ENCODE measurements around the gene PCNP. TPM values are rescaled to one million over a fixed set of nuclear protein-coding genes. Genes with fewer than 3 reads are reported as not detected.
A peak's percentile ranks its signal among the peaks of the same experiment; 100 is the strongest.
"Not testable (repeated sequence)": the region's sequence is repeated elsewhere in the genome, so short reads cannot be mapped to it uniquely, and the experiment has no call there.

The PCNP gene
- total RNA-seq (2014; rRNA removed; shearing (Covaris generic)): 54.0 and 72.4 TPM in 2 replicates

GRCh38 chr3:101573449-101574387 lies at the start of gene PCNP:
Gene PCNP (plus strand): TSS chr3:101574180. CDS start chr3:101574216, 36 bp downstream.
- peak; percentile 98 for DNase-seq (ENCODE audit: low spot score)

- DNase-seq (ENCODE audit: low spot score): no peak
Measured at GRCh38 chr3:101527441-101527840, 46.5 kb upstream of the PCNP start.

- no peak for DNase-seq (ENCODE audit: low spot score)
Measured at GRCh38 chr3:101527906-101528305, 46.1 kb upstream of the PCNP start.

DNA sequence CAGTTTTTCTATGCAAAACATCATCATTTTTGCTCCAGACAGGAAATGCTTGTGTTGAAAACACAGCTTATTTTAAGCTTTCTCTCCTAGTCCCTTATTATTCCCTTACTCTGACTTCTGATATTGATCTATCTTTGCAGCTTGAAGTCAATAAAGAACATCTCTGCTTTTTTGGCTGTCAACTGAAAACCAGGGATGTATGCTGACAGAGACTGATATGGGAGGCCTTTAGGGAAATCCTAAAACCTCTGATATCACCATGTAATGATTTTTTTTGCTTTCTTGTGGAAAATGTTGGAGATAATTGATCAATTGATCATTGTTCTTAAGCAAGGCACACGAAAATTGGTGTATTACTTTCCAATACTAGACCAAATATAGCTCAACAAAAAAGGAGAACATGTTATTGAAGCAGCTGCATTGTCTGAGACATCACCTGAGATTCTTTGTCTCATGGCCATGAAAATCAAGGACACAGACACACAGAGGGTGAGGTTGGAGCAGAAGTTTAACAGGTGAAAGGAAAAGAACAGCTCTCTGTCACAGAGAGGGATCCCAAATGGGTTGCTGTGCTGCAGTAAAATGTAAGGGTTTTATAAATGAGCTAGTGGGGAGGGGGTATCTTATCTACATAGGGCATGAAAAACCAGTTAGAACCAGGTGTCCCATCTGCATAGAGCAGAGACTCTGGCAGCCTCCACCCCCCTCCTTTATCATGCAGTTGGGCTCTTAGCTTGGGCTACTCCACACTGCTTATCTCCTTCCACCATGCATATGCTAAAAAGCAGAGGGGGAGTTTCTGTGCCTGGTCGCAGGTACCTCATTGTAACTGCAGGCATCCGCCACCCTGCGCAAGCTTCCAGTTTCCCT lies 43.9 kb upstream of the PCNP start:
- no peak for DNase-seq (ENCODE audit: low spot score)

- DNase-seq (ENCODE audit: low spot score): no peak
Measured at GRCh38 chr3:101530686-101531047, 43.3 kb upstream of the PCNP start.

DNA sequence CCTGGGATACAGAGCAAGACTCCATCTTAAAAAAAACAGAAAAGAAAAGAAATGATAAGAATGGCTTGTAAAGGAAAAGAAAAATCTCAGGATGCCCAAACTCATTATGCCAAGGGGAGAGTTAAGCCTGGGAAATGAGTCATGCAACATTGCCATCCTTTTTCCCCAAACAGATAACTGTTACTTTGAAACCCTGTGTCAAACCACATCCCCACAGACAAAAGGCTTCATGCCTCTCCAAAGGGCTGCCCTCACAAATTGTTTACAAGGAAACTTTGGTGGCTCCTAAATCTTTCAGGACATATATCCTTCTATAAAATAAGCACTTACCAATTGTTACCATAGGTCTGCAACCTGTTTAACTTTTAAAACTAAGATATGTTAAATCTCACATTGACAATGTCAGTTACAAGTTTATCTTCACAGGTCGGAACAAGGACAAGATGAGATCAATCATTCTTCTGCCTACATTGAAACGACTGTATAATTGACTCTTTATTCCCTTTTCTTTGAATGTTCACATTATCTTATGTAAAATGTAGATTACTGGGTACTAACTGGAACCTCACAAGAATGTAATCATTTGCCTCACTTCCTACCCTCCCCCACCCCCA lies 42.4 kb upstream of the PCNP start:
- no peak for DNase-seq (ENCODE audit: low spot score)

- DNase-seq (ENCODE audit: low spot score): no peak
Measured at GRCh38 chr3:101532783-101533602, 41.0 kb upstream of the PCNP start.

- DNase-seq (ENCODE audit: low spot score): no peak
Measured at GRCh38 chr3:101533603-101533968, 40.4 kb upstream of the PCNP start.

DNA sequence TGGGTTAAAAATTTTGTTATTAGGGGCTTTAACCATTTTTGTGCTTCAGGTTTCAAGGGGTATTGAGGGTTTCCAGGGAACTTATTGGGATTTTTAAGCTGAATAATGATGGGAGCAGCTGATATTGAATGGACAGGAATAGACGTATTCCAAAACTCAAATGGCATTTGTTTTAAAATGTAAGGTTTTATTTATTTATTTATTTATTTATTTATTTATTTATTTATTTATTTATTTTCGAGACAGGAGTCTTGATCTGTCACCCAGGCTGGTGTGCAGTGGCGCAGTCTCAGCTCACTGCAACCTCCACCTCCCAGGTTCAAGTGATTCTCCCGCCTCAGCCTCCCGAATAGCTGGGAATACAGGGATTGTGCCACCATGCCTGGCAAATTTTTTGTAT lies 38.8 kb upstream of the PCNP start:
- DNase-seq (ENCODE audit: low spot score): no peak

- no peak for DNase-seq (ENCODE audit: low spot score)
Measured at GRCh38 chr3:101536266-101536665, 37.7 kb upstream of the PCNP start.

GRCh38 chr3:101536955-101537354 lies 37.0 kb upstream of the PCNP start:
- DNase-seq (ENCODE audit: low spot score): not testable (repeated sequence)

GRCh38 chr3:101542957-101543356 lies 31.0 kb upstream of the PCNP start:
- DNase-seq (ENCODE audit: low spot score): no peak

DNA sequence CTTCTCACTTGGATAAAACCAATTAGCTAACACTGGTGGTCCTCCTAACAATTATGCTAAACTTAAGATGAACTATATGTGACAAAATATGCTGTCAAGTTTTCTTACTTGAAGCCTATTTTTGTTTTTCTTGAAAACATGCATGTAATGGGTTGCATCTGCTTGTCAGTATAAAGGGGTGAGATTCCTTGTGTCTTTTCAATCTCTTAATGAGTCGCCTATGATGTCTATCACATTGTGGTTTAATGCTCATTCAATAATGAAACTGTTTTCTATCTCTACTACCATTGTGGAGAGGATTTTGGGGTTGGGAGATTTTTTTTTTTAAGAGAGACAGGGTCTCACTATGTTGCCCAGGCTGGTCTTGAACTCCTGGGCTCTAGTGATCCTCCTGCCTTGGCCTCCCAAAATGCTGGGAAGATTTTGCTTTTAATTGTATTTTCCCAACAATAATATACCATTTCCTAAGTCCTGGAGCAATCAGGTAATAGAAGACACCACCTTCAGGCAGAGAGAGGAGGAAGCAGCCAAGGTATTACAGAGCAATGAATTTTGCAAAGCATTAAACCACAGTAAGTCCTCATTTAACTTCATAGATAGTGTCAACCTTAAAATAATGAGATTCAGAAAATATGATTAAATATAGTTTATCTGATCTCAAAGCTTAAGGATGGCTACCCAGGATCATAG lies 29.7 kb upstream of the PCNP start:
- no peak for DNase-seq (ENCODE audit: low spot score)

DNA sequence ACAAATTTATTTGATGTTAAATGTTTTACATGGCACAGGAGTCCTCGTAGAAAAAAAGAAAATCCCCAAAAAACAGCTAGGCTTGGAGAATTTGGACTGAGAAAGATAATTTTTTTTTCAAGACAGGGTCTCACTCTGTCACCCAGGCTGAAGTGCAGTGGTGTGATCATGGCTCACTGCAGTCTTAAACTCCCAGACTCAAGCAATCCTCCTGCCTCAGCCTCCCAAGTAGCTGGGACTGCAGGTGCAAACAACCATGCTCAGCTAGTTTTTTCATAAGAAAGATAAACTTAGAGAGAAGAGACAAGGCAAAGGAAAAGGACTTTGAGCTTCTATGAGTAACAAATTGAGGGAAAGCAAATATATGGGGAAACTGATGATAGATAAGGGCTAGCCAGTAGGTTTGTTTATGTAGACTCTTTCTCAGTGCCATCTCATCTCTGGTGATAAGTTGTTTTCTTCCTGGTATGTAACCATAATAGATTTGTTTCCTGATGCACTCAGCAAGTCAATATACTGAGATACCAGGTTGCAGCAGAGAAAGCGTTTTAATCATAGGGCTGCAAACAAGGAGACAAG lies 25.4 kb upstream of the PCNP start:
- DNase-seq (ENCODE audit: low spot score): no peak

DNA sequence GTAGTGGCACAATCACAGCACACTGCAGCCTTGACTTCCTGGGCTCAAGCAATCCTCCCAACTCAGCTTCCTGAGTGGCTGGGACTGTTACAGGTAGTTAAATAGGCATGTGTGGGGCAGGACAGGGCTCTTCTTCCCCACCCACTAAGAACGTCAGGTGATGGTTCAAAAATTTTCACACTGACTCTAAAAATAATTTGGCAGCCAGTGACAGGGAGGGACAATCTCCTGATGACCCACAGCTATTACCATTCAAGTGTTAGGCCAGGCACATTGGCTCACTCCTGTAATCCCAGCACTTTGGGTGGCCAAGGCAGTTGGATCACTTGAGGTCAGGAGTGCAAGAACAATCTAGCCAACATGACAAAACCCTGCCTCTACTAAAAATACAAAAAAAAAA lies 24.5 kb upstream of the PCNP start:
- DNase-seq (ENCODE audit: low spot score): no peak

DNA sequence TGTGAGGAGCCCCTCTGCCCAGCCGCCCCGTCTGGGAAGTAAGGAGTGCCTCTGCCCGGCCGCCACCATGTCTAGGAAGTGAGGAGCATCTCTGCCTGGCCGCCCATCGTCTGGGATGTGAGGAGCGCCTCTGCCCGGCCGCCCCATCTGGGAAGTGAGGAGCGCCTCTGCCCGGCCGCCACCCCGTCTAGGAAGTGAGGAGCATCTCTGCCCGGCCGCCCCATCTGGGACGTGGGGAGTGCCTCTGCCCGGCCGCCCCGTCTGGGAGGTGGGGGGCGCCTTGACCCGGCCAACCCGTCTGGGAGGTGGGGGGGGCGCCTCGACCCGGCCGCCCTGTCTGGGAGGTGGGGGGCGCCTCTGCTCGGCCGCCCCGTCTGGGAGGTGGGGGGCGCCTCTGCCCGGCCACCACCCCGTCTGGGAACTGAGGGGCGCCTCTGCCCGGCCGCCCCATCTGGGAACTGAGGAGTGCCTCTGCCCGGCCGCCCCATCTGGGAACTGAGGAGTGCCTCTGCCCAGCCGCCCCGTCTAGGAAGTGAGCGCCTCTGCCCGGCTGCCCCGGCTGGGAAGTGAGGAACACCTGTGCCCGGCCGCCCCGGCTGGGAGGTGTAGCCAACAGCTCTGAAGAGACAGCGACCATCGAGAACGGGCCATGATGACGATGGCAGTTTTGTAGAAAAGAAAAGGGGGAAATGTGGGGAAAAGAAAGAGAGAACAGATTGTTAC lies 22.5 kb upstream of the PCNP start:
- DNase-seq (ENCODE audit: low spot score): not testable (repeated sequence)

- DNase-seq (ENCODE audit: low spot score): not testable (repeated sequence)
Measured at GRCh38 chr3:101553381-101553780, 20.6 kb upstream of the PCNP start.

GRCh38 chr3:101556064-101556463 lies 17.9 kb upstream of the PCNP start:
- DNase-seq (ENCODE audit: low spot score): no peak

- peak; percentile 87 for DNase-seq (ENCODE audit: low spot score)
Measured at GRCh38 chr3:101561630-101562328, 12.2 kb upstream of the PCNP start, which contains the start of gene TRMT10C. Gene TRMT10C (plus strand): TSS chr3:101561868. CDS start chr3:101564782, 2,914 bp downstream.

Measured in H4 (cell line).